Measurements from ENCODE around the gene PCAT7.

DNA sequence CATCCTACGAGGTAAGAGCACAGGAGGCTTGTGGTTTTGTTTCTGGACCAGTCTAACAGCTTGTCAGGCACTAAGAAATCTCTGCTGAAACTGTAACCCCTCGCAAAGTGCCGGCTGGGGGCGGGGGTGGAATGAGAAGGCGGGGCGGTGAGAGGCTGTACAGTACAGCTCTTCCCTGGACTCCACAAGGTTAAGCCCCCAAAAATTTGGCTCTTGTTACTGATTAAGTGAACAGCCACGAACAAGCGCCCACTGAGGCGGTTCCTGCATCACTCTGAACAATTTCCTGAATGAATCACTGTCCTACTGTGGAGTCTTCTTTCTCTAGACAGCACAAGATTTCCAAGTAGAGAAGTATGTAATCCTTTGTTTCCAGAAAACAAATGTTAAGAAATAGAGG is 31.9 kb downstream of the PCAT7 start:
- TF ChIP-seq RFX5 (IDR thresholded peaks at IDR 0.05) (no peak), POLR2A (IDR thresholded peaks at IDR 0.05; ENCODE audit: low read length) (no peak), ZNF302 (CRISPR knock-in tag; IDR thresholded peaks at IDR 0.05) (no peak), PHF8 (IDR thresholded peaks at IDR 0.05; ENCODE audit: borderline replicate concordance, low read depth) (no peak), CBX2 (IDR thresholded peaks at IDR 0.05; ENCODE audit: borderline replicate concordance, low read depth) (no peak)
- TF ChIP-seq, protein P1, sequence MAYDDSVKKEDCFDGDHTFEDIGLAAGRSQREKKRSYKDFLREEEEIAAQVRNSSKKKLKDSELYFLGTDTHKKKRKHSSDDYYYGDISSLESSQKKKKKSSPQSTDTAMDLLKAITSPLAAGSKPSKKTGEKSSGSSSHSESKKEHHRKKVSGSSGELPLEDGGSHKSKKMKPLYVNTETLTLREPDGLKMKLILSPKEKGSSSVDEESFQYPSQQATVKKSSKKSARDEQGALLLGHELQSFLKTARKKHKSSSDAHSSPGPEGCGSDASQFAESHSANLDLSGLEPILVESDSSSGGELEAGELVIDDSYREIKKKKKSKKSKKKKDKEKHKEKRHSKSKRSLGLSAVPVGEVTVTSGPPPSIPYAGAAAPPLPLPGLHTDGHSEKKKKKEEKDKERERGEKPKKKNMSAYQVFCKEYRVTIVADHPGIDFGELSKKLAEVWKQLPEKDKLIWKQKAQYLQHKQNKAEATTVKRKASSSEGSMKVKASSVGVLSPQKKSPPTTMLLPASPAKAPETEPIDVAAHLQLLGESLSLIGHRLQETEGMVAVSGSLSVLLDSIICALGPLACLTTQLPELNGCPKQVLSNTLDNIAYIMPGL (CRISPR knock-in tag; IDR thresholded peaks at IDR 0.05; ENCODE audit: borderline replicate concordance): no peak
- TF ChIP-seq, protein P2, sequence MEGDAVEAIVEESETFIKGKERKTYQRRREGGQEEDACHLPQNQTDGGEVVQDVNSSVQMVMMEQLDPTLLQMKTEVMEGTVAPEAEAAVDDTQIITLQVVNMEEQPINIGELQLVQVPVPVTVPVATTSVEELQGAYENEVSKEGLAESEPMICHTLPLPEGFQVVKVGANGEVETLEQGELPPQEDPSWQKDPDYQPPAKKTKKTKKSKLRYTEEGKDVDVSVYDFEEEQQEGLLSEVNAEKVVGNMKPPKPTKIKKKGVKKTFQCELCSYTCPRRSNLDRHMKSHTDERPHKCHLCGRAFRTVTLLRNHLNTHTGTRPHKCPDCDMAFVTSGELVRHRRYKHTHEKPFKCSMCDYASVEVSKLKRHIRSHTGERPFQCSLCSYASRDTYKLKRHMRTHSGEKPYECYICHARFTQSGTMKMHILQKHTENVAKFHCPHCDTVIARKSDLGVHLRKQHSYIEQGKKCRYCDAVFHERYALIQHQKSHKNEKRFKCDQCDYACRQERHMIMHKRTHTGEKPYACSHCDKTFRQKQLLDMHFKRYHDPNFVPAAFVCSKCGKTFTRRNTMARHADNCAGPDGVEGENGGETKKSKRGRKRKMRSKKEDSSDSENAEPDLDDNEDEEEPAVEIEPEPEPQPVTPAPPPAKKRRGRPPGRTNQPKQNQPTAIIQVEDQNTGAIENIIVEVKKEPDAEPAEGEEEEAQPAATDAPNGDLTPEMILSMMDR (IDR thresholded peaks at IDR 0.05): no peak
- TF ChIP-seq, protein P3, sequence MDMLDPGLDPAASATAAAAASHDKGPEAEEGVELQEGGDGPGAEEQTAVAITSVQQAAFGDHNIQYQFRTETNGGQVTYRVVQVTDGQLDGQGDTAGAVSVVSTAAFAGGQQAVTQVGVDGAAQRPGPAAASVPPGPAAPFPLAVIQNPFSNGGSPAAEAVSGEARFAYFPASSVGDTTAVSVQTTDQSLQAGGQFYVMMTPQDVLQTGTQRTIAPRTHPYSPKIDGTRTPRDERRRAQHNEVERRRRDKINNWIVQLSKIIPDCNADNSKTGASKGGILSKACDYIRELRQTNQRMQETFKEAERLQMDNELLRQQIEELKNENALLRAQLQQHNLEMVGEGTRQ (IDR thresholded peaks at IDR 0.05): no peak
- TF ChIP-seq, protein P4, sequence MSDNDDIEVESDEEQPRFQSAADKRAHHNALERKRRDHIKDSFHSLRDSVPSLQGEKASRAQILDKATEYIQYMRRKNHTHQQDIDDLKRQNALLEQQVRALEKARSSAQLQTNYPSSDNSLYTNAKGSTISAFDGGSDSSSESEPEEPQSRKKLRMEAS (IDR thresholded peaks at IDR 0.05): no peak
- TF ChIP-seq, protein P5, sequence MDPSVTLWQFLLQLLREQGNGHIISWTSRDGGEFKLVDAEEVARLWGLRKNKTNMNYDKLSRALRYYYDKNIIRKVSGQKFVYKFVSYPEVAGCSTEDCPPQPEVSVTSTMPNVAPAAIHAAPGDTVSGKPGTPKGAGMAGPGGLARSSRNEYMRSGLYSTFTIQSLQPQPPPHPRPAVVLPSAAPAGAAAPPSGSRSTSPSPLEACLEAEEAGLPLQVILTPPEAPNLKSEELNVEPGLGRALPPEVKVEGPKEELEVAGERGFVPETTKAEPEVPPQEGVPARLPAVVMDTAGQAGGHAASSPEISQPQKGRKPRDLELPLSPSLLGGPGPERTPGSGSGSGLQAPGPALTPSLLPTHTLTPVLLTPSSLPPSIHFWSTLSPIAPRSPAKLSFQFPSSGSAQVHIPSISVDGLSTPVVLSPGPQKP (IDR thresholded peaks at IDR 0.05; ENCODE audit: low read depth, low read length): no peak

All from A549 (cell line).